ENCODE measurements around the gene CNOT6.

GRCh38 chr5:180609817-180610550 is 115.8 kb downstream of the CNOT6 start:
- TF ChIP-seq POLR2A (IDR thresholded peaks at IDR 0.05) (no peak), CTCF (IDR thresholded peaks at IDR 0.05) (no peak)

All from heart left ventricle (tissue), 13 donors.